ENCODE data around the gene GRIN2C.

The GRIN2C gene

GRCh38 chr17:74822335-74822938 lies 37.2 kb downstream of the GRIN2C start:
- TF ChIP-seq, protein P1, sequence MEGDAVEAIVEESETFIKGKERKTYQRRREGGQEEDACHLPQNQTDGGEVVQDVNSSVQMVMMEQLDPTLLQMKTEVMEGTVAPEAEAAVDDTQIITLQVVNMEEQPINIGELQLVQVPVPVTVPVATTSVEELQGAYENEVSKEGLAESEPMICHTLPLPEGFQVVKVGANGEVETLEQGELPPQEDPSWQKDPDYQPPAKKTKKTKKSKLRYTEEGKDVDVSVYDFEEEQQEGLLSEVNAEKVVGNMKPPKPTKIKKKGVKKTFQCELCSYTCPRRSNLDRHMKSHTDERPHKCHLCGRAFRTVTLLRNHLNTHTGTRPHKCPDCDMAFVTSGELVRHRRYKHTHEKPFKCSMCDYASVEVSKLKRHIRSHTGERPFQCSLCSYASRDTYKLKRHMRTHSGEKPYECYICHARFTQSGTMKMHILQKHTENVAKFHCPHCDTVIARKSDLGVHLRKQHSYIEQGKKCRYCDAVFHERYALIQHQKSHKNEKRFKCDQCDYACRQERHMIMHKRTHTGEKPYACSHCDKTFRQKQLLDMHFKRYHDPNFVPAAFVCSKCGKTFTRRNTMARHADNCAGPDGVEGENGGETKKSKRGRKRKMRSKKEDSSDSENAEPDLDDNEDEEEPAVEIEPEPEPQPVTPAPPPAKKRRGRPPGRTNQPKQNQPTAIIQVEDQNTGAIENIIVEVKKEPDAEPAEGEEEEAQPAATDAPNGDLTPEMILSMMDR (IDR thresholded peaks at IDR 0.05; ENCODE audit: low read depth, low read length) = no peak
- H3K4me3 ChIP-seq (ENCODE audit: low read depth, low read length) = no peak overlapping the region

- H3K4me3 ChIP-seq (ENCODE audit: low read depth, low read length) = no peak overlapping the region
- TF ChIP-seq, protein P1 (IDR thresholded peaks at IDR 0.05; ENCODE audit: low read depth, low read length) = no peak
These were observed 37.9 kb downstream of the GRIN2C start for GRCh38 chr17:74821655-74822334.

DNA sequence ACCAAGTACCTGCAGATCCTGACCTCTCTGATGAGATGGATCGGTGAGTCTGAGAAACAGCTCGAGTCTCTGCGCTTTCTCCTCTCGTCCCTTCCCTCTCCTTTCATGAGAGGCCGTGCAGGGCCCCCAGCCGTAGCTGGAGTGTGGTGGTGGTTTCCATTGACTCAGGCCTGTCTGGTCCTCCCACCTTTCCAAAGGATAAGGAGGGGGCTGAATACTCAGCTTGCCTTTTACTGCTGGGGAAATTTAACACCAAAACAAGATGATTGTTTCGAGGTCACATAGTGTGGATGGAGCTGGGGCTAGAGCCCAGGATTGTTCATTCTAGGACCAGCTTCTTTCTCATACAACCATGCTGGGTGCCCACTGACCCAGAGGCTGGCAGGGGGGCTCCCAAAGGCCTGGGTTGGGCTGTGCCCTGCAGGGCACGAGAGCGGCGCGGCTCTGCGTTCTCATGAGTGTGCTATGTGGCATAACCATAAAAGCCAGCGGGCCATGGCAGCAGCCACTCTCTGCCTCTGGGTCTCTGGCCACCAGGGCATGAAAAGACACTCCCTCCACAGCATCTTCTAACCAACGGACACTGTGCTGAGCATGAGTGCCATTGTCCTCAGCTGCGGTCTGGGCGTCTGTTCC lies 39.8 kb downstream of the GRIN2C start:
- TF ChIP-seq, protein P1 (IDR thresholded peaks at IDR 0.05; ENCODE audit: low read depth, low read length) = no peak
- no peak overlapping the region for H3K4me3 ChIP-seq (ENCODE audit: low read depth, low read length)

DNA sequence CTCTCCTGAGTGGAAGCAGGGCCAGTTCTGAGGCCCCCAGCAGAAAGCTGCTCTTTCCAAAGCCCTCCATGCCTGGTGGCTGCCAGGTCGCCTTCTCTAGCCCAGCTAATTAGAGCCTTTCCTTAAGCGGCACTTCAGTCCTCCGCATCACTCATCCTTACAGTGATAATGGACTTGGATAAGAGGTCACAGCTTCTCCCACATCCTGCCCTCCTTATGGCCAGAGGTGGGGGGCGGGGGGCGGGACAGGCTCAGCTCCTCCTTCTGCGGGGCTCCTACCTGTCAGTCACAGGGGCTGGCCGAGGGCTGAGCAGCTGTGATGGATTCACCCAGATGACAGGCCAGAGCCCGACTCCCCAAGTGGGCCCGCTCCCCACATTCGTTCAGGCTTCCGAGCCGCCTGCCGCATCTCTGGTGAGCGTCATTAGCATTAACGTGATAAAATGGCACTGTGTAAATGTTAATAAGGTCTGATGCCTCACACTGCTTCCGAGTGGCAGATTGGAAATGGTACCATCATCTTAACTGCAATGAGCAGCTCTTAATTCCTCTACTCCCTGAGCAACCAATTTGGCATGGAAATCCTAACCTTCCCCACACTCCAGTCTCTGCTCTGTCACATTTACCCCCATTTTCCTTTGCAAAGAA lies 41.3 kb downstream of the GRIN2C start:
- H3K4me3 ChIP-seq (ENCODE audit: low read depth, low read length) = no peak overlapping the region
- TF ChIP-seq, protein P1 (IDR thresholded peaks at IDR 0.05; ENCODE audit: low read depth, low read length) = no peak

DNA sequence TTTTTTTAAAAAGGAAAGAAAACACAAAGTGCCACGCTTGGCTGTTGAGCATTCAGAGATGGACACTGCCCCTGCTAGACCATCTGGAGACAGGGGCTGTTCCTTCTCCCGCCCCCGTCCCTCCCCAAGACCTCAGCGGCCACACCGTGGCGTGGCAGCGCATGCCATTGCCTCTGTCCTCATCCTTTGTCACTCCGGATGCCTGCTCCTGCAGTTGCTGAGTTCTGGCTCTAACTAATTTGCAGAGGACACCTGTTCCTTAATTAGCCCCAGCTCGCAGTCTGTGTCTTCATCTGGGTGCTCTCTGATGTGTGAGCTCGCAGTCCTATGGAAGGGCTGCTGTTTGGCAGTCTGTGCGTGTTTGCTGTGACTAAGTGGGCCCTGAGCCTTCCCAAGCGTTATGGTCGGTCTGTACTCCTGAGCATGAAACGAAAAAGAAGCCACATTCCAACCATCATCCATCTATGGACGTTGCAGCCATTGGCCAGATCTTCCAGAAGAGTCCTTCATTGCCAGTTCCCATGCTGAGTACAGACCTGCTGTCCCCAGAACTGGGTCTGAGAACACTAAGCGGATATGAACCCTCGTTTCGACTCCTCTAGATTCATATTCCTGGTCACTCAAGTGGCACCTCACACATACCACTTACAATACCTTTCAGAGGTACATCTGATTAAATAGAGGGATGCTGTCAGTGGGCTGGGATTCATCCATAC lies 42.6 kb downstream of the GRIN2C start:
- TF ChIP-seq, protein P1 (IDR thresholded peaks at IDR 0.05; ENCODE audit: low read depth, low read length) = no peak
- H3K4me3 ChIP-seq (ENCODE audit: low read depth, low read length) = no peak overlapping the region

GRCh38 chr17:74815550-74816370 lies 43.9 kb downstream of the GRIN2C start:
- TF ChIP-seq, protein P1 (IDR thresholded peaks at IDR 0.05; ENCODE audit: low read depth, low read length) = peak; percentile 13; the same call in 1 of the 2 replicates
- H3K4me3 ChIP-seq (ENCODE audit: low read depth, low read length) = no peak overlapping the region
